AG09309 (cell line): ENCODE results near the gene ANAPC13.
A peak's percentile ranks its signal among the peaks of the same experiment; 100 is the strongest.

Experiments used
- DNase-seq: peaks from one replicate; pipeline ENCODE4 v3.0.0-alpha.2; 2010; ENCODE audit warnings: low read depth
- H3K4me3 ChIP-seq: 2 replicates; pipeline ENCODE4 v1.5.1; 2011; ENCODE audit warnings: mild to moderate bottlenecking, low read depth, low read length, moderate library complexity; ENCODE audit not compliant: control insufficient read depth
- TF ChIP-seq, protein P1 (sequence below): IDR thresholded peaks from 2 replicates; pipeline ENCODE4 v1.5.1; 2011; ENCODE audit warnings: mild to moderate bottlenecking, low read depth, low read length, inconsistent platforms; ENCODE audit not compliant: insufficient read depth, control insufficient read depth; ENCODE audit errors: missing control alignments

Gene ANAPC13

DNA sequence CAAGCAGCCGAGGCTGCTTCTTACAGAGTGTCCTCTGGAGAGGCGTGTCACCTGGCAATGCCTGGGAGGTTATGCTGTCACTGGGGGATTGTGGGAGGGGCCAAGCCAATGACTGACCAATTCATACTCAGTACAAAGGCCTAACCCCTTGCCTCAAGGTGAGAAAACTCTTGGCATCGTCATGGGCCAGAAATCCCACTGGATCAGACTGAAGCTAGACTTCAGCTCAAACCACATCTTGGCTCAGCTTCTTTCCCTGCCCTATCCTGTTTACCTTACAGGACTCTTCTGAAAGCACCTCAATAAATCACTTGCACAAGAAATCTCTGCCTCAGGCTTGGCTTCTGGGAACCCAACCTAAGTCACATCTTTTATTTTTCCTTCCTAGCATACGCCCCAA is 9.5 kb downstream of the ANAPC13 start:
- TF ChIP-seq, protein P1, sequence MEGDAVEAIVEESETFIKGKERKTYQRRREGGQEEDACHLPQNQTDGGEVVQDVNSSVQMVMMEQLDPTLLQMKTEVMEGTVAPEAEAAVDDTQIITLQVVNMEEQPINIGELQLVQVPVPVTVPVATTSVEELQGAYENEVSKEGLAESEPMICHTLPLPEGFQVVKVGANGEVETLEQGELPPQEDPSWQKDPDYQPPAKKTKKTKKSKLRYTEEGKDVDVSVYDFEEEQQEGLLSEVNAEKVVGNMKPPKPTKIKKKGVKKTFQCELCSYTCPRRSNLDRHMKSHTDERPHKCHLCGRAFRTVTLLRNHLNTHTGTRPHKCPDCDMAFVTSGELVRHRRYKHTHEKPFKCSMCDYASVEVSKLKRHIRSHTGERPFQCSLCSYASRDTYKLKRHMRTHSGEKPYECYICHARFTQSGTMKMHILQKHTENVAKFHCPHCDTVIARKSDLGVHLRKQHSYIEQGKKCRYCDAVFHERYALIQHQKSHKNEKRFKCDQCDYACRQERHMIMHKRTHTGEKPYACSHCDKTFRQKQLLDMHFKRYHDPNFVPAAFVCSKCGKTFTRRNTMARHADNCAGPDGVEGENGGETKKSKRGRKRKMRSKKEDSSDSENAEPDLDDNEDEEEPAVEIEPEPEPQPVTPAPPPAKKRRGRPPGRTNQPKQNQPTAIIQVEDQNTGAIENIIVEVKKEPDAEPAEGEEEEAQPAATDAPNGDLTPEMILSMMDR: no peak
- no peak overlapping the region for H3K4me3 ChIP-seq
- DNase-seq: no peak

DNA sequence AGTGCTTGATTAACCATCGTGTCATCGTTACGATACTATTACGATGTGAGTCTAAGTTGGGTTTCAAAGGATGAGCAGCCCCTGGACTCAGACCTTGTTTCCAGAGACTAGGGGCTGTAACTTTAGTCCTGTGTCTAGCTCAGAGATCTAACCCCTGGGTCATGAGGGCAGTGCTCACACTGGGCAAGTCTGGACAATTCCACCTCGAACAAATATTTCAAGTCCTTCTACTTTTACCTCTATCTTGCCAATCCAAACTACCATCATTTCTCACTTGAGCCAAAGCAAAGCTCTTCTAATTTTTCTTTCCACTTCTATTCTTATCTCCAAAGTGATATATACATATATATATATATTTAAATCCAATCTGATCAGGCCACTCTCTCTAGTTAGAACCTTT is 10.8 kb downstream of the ANAPC13 start:
- TF ChIP-seq, protein P1: no peak
- no peak for DNase-seq
- H3K4me3 ChIP-seq: no peak overlapping the region

DNA sequence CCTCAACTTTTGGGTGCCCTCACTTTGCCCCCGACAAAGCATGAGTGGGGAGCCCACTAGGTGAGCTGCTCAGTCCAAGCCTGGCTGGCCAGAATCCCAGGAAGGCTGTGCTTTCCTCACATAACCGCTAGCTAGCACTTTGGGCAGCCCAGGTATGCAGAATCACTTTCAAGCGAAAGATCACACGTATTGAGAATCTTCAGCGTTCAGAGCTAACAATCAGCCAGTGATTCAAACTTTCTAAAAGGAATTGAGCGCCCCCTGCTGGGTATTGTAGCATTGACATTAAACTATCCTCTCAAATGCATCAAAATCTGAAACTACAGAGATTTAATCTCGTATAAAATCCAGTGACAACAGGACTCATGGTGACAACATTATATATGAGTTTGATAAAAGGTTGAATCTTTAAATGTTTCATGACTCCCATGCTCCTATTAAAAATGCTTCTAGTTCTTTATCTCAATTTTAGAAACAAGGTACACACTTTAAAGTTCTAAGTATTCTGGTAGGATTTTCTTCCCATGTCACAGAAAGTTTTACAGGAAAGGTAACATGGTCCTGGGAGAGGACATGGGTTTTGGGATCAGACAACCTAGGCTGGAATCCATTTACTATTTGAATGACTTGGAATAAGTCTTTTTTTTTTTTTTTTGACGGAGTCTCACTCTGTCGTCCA is 11.8 kb downstream of the ANAPC13 start:
- TF ChIP-seq, protein P1: peak; percentile 64
- no peak overlapping the region for H3K4me3 ChIP-seq
- peak; percentile 61 for DNase-seq

DNA sequence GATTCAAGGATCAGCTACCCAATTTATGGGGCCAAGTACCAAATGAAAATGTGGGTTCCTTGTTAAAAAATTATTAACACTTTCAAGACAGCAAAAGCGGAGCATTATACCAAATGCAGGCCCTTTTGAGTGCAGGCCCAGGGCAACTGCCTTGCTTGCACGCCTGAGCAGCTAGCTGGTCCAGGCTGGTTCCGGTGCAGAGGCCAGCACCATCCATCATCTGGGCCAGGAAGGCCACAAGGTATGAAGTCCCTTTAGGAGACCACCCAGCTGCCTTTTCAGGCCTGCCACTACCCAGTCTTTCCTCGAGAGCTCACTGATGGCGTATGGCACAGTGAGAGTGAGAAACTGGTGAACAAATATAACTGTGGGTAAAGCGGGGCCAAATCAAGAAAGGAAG is 13.0 kb downstream of the ANAPC13 start:
- TF ChIP-seq, protein P1: no peak
- no peak overlapping the region for H3K4me3 ChIP-seq
- no peak for DNase-seq

DNA sequence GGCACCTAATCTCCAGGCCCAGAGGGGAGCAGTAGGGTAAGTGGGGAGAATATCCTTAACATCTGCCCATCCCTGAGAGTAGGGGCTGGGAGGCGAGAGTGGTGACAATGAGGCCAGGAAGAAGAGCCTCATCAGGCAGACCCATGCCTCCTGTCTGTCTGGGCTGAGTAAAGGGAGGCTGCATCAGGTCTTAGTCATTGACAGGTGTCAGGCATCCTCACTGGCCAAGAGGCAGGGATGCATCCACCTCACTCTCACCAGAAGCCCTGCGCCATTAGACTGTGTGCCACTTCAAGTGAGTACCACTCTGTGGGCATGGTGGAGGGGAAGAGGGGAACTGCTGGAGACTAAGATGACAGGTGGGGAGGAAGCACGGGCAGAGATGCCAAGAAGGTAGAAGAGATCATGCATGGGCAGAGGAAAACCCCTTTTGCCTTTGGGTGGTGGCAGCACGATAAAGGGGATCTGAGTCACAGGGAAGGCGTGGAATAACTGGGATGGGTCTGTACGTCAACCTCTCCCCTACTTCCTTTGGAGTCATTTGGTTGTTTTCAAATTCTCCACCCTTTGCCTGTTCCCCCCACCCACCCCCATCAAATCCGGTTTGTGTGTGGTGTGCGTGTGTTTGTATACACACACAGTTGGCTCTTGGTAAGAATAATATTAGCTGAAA is 14.1 kb downstream of the ANAPC13 start:
- no peak overlapping the region for H3K4me3 ChIP-seq
- TF ChIP-seq, protein P1: no peak
- no peak for DNase-seq

DNA sequence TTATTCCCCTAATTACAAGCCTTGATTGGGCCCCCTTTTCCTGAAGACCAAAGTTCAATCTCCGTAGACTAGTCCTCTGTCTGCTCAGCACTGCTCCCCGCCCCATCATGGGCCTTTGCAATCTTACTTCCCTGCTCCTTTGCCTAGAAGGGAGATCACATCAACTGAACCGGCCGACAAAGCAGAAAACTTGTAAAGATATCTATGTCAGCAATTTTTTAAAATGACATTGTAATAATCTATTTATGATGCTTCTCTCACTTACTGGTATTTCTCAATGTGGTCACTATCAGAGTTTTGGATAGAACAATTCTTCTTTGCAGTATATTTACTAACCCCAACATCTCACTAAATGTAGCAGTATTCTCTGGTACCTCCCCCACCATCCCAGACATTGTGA is 17.3 kb downstream of the ANAPC13 start:
- no peak overlapping the region for H3K4me3 ChIP-seq
- TF ChIP-seq, protein P1: no peak
- no peak for DNase-seq
